ENCODE results near the gene KATNB1.
"Not testable (repeated sequence)": the region's sequence is repeated elsewhere in the genome, so short reads cannot be mapped to it uniquely, and the experiment has no call there.

KATNB1 gene

GRCh38 chr16:57781741-57782606 lies 46.4 kb downstream of the KATNB1 start:
- H3K4me3 ChIP-seq (ENCODE audit: low read depth, low read length): no peak overlapping the region
- DNase-seq (ENCODE audit: low read depth): no peak
- TF ChIP-seq, protein P1, sequence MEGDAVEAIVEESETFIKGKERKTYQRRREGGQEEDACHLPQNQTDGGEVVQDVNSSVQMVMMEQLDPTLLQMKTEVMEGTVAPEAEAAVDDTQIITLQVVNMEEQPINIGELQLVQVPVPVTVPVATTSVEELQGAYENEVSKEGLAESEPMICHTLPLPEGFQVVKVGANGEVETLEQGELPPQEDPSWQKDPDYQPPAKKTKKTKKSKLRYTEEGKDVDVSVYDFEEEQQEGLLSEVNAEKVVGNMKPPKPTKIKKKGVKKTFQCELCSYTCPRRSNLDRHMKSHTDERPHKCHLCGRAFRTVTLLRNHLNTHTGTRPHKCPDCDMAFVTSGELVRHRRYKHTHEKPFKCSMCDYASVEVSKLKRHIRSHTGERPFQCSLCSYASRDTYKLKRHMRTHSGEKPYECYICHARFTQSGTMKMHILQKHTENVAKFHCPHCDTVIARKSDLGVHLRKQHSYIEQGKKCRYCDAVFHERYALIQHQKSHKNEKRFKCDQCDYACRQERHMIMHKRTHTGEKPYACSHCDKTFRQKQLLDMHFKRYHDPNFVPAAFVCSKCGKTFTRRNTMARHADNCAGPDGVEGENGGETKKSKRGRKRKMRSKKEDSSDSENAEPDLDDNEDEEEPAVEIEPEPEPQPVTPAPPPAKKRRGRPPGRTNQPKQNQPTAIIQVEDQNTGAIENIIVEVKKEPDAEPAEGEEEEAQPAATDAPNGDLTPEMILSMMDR (IDR thresholded peaks at IDR 0.05; ENCODE audit: control insufficient read depth, extremely low read depth, insufficient read depth): no peak

GRCh38 chr16:57782607-57783055 lies 47.1 kb downstream of the KATNB1 start:
- not testable (repeated sequence) for DNase-seq (ENCODE audit: low read depth); H3K4me3 ChIP-seq (ENCODE audit: low read depth, low read length)

- no peak overlapping the region for H3K4me3 ChIP-seq (ENCODE audit: low read depth, low read length)
- no peak for DNase-seq (ENCODE audit: low read depth)
- TF ChIP-seq, protein P1 (IDR thresholded peaks at IDR 0.05; ENCODE audit: control insufficient read depth, extremely low read depth, insufficient read depth): no peak
These were observed 47.5 kb downstream of the KATNB1 start for GRCh38 chr16:57783116-57783515.

DNA sequence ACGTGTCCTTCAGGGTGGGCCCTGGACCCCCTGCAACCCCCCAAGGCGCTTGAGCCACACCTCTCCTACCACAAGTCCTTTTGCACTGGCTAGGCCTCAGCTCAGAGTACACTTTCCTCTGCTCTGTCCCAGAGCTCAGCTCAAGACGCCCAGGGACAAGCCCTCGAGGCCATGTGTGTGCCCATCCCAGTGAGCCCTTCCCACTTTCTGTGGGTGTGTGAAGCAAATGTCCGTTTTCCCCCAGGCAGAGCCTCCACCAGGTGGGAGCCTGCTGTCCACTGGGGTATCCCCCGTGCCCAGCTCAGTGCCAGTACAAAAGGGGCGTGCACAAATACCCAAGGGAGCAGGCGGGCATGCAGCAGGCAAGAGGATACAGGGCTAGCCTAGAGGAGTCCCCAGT lies 48.3 kb downstream of the KATNB1 start:
- DNase-seq (ENCODE audit: low read depth): no peak
- H3K4me3 ChIP-seq (ENCODE audit: low read depth, low read length): no peak overlapping the region
- TF ChIP-seq, protein P1 (IDR thresholded peaks at IDR 0.05; ENCODE audit: control insufficient read depth, extremely low read depth, insufficient read depth): no peak

- DNase-seq (ENCODE audit: low read depth): no peak
- no peak overlapping the region for H3K4me3 ChIP-seq (ENCODE audit: low read depth, low read length)
- TF ChIP-seq, protein P1 (IDR thresholded peaks at IDR 0.05; ENCODE audit: control insufficient read depth, extremely low read depth, insufficient read depth): no peak
These were observed 48.8 kb downstream of the KATNB1 start for GRCh38 chr16:57784334-57784733.

DNA sequence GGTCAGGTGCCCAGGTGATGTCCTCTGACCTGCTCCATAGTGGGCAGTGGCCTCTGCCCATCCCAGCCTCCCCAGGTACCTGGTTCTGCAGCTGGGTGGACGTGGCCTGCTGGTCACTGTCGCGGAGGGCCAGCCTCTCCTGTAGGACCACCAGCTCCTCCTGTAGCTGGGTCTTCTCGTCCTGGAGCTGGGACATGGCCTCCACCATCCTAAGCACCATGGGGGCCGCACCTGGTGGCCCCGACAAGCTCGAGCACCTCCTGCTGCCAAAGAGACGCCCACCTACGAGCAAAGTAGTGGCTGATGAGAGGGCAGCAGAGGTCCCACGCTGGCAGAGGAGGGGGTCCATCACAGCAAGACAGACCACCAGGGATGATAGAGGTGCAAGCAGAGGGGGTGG lies 49.8 kb downstream of the KATNB1 start:
- no peak for DNase-seq (ENCODE audit: low read depth)
- H3K4me3 ChIP-seq (ENCODE audit: low read depth, low read length): no peak overlapping the region
- TF ChIP-seq, protein P1 (IDR thresholded peaks at IDR 0.05; ENCODE audit: control insufficient read depth, extremely low read depth, insufficient read depth): no peak

DNA sequence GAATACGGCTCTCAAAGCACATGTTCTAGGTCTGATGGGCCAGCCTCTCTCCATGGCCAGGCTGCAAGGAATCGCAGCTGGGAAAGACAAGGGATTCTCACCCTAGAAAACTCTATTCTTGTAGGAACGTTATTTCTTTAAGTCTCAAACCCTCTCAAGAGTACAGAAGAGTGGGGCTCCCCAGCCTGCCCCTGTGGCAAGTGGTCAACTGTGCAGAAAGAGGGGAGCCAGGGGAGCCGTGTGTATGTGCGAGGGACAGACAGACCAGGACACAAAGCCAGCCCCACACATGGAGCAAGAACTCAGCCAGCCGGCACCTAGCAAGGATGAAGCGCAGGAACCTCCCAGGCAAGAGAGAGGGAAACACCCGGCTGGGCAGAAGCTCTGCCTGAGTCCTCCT lies 50.4 kb downstream of the KATNB1 start:
- TF ChIP-seq, protein P1 (IDR thresholded peaks at IDR 0.05; ENCODE audit: control insufficient read depth, extremely low read depth, insufficient read depth): no peak
- H3K4me3 ChIP-seq (ENCODE audit: low read depth, low read length): no peak overlapping the region
- DNase-seq (ENCODE audit: low read depth): no peak
